HUES48 (cell line): ENCODE measurements around the gene RAB13.

Experiments used
- H3K27ac ChIP-seq: one replicate; pipeline ENCODE4 v1.7.0; 2013; ENCODE audit warnings: low read depth, low read length, inconsistent platforms
- H3K27me3 ChIP-seq: 2 replicates; pipeline ENCODE4 v1.6.1; 2013; ENCODE audit warnings: mild to moderate bottlenecking, low read length; ENCODE audit not compliant: control insufficient read depth, insufficient read depth
- H3K36me3 ChIP-seq: 2 replicates; pipeline ENCODE4 v1.6.1; 2013; ENCODE audit warnings: low read length; ENCODE audit not compliant: control insufficient read depth, insufficient read depth
- H3K4me1 ChIP-seq: 2 replicates; pipeline ENCODE4 v1.6.1; 2013; ENCODE audit warnings: mild to moderate bottlenecking, low read length; ENCODE audit not compliant: control insufficient read depth, insufficient read depth
- H3K4me3 ChIP-seq: 2 replicates; pipeline ENCODE4 v1.5.1; 2013; ENCODE audit warnings: mild to moderate bottlenecking, low read depth, low read length
- H3K9ac ChIP-seq: 2 replicates; pipeline ENCODE4 v1.6.1; 2013; ENCODE audit warnings: mild to moderate bottlenecking, low read depth, low read length, moderate library complexity
- H3K9me3 ChIP-seq: 2 replicates; pipeline ENCODE4 v1.6.1; 2013; ENCODE audit warnings: low read length; ENCODE audit not compliant: control insufficient read depth, insufficient read depth

The RAB13 gene

GRCh38 chr1:153977250-153978240 lies 8.6 kb downstream of the RAB13 start, which contains the start of gene JTB:
TSS of gene JTB (minus strand) at chr1:153977674. CDS start at chr1:153977252, 422 bp downstream.
- peaks cover 57% of the 10 kb centered on the region for H3K36me3 ChIP-seq
- H3K4me1 ChIP-seq, result peaks cover 4% of the 10 kb centered on the region; the same call in 1 of the 2 replicates
- peak within 1 kb of the TSS; percentile 96 for H3K4me3 ChIP-seq
- H3K9ac ChIP-seq, result peak within 1 kb of the TSS; percentile 89
- H3K9me3 ChIP-seq, result no peaks in the 10 kb centered on the region
- peak within 1 kb of the TSS; percentile 95 for H3K27ac ChIP-seq
- H3K27me3 ChIP-seq, result no peaks in the 10 kb centered on the region

- peak overlapping the region; percentile 96 for H3K4me3 ChIP-seq
- peak overlapping the region; percentile 95 for H3K27ac ChIP-seq
- H3K9me3 ChIP-seq, result no peaks in the 10 kb centered on the region
- peak overlapping the region; percentile 89 for H3K9ac ChIP-seq
- H3K36me3 ChIP-seq, result peaks cover 50% of the 10 kb centered on the region
- H3K27me3 ChIP-seq, result no peaks in the 10 kb centered on the region
- peaks cover 4% of the 10 kb centered on the region; the same call in 1 of the 2 replicates for H3K4me1 ChIP-seq
Observed at GRCh38 chr1:153976819-153977249, 9.3 kb downstream of the RAB13 start.

GRCh38 chr1:153973525-153973924 lies 12.6 kb downstream of the RAB13 start:
- no peak overlapping the region for H3K4me3 ChIP-seq
- H3K27ac ChIP-seq, result no peak overlapping the region
- no peaks in the 10 kb centered on the region for H3K9me3 ChIP-seq
- H3K27me3 ChIP-seq, result no peaks in the 10 kb centered on the region
- H3K36me3 ChIP-seq, result peaks cover 34% of the 10 kb centered on the region
- H3K4me1 ChIP-seq, result peaks cover 7% of the 10 kb centered on the region; the same call in 1 of the 2 replicates
- H3K9ac ChIP-seq, result no peak overlapping the region

GRCh38 chr1:153973071-153973470 lies 13.1 kb downstream of the RAB13 start:
- Histone ChIP-seq H3K36me3 (peaks cover 34% of the 10 kb centered on the region), H3K27me3 (no peaks in the 10 kb centered on the region), H3K27ac (no peak overlapping the region), H3K4me1 (peaks cover 10% of the 10 kb centered on the region; the same call in 1 of the 2 replicates), H3K9me3 (no peaks in the 10 kb centered on the region), H3K9ac (no peak overlapping the region), H3K4me3 (no peak overlapping the region)

- no peaks in the 10 kb centered on the region for H3K27me3 ChIP-seq
- H3K9ac ChIP-seq, result no peak overlapping the region
- H3K4me1 ChIP-seq, result peaks cover 18% of the 10 kb centered on the region; the same call in 1 of the 2 replicates
- peaks cover 31% of the 10 kb centered on the region for H3K36me3 ChIP-seq
- H3K27ac ChIP-seq, result no peak overlapping the region
- H3K9me3 ChIP-seq, result no peaks in the 10 kb centered on the region
- no peak overlapping the region for H3K4me3 ChIP-seq
Observed at GRCh38 chr1:153970346-153970745, 15.8 kb downstream of the RAB13 start.

GRCh38 chr1:153968972-153969371 lies 17.2 kb downstream of the RAB13 start:
- Histone ChIP-seq H3K36me3 (peaks cover 18% of the 10 kb centered on the region), H3K27me3 (no peaks in the 10 kb centered on the region), H3K4me3 (0 out of 2 replicates have a peak overlapping the region, but pooled peaks have one; percentile 73), H3K9me3 (no peaks in the 10 kb centered on the region), H3K27ac (no peak overlapping the region), H3K9ac (no peak overlapping the region), H3K4me1 (peaks cover 18% of the 10 kb centered on the region; the same call in 1 of the 2 replicates)

- H3K9me3 ChIP-seq, result no peaks in the 10 kb centered on the region
- no peak overlapping the region for H3K9ac ChIP-seq
- H3K4me1 ChIP-seq, result peaks cover 18% of the 10 kb centered on the region; the same call in 1 of the 2 replicates
- H3K27me3 ChIP-seq, result no peaks in the 10 kb centered on the region
- H3K27ac ChIP-seq, result peak overlapping the region; percentile 98
- H3K36me3 ChIP-seq, result peaks cover 12% of the 10 kb centered on the region; the same call in 1 of the 2 replicates
- H3K4me3 ChIP-seq, result peak overlapping the region; percentile 73
Observed at GRCh38 chr1:153968408-153968807, 17.7 kb downstream of the RAB13 start.

- no peaks in the 10 kb centered on the region for H3K9me3 ChIP-seq
- H3K4me3 ChIP-seq, result peak overlapping the region; percentile 73
- H3K27ac ChIP-seq, result peak overlapping the region; percentile 98
- H3K9ac ChIP-seq, result peak overlapping the region; percentile 80
- peaks cover 18% of the 10 kb centered on the region; the same call in 1 of the 2 replicates for H3K4me1 ChIP-seq
- peaks cover 8% of the 10 kb centered on the region; the same call in 1 of the 2 replicates for H3K36me3 ChIP-seq
- no peaks in the 10 kb centered on the region for H3K27me3 ChIP-seq
Observed at GRCh38 chr1:153968000-153968363, 18.2 kb downstream of the RAB13 start.

- Histone ChIP-seq H3K4me3 (peak within 1 kb of the TSS; percentile 73), H3K9ac (peak within 1 kb of the TSS; percentile 80), H3K9me3 (no peaks in the 10 kb centered on the region), H3K27me3 (no peaks in the 10 kb centered on the region), H3K4me1 (peaks cover 22% of the 10 kb centered on the region; the same call in 1 of the 2 replicates), H3K36me3 (0 out of 2 replicates have a peak, but pooled peaks cover 4% of the 10 kb centered on the region), H3K27ac (peak within 1 kb of the TSS; percentile 98)
Observed at GRCh38 chr1:153967107-153967999, 18.8 kb downstream of the RAB13 start, which contains the start of gene CREB3L4. TSS of gene CREB3L4 (plus strand) at chr1:153967902. CDS start at chr1:153968526, 624 bp downstream.

GRCh38 chr1:153963850-153964331 lies 22.2 kb downstream of the RAB13 start:
- H3K9ac ChIP-seq, result peak overlapping the region; percentile 90
- peak overlapping the region; percentile 97 for H3K27ac ChIP-seq
- H3K9me3 ChIP-seq, result no peaks in the 10 kb centered on the region
- no peaks in the 10 kb centered on the region for H3K27me3 ChIP-seq
- H3K36me3 ChIP-seq, result peaks cover 31% of the 10 kb centered on the region
- peak overlapping the region; percentile 93 for H3K4me3 ChIP-seq
- peaks cover 40% of the 10 kb centered on the region for H3K4me1 ChIP-seq
